NCI-H82 treated with DMSO at 0.1 percent for 48 hours (cell line): Measurements from ENCODE around the gene USP46.
A peak's percentile ranks its signal among the peaks of the same experiment; 100 is the strongest.

ENCODE experiments used
- DNase-seq: peaks from one replicate; lab custom pipeline; 2025; ENCODE audit not compliant: unreplicated experiment; lab: John Stamatoyannopoulos, UW

The USP46 gene

DNA sequence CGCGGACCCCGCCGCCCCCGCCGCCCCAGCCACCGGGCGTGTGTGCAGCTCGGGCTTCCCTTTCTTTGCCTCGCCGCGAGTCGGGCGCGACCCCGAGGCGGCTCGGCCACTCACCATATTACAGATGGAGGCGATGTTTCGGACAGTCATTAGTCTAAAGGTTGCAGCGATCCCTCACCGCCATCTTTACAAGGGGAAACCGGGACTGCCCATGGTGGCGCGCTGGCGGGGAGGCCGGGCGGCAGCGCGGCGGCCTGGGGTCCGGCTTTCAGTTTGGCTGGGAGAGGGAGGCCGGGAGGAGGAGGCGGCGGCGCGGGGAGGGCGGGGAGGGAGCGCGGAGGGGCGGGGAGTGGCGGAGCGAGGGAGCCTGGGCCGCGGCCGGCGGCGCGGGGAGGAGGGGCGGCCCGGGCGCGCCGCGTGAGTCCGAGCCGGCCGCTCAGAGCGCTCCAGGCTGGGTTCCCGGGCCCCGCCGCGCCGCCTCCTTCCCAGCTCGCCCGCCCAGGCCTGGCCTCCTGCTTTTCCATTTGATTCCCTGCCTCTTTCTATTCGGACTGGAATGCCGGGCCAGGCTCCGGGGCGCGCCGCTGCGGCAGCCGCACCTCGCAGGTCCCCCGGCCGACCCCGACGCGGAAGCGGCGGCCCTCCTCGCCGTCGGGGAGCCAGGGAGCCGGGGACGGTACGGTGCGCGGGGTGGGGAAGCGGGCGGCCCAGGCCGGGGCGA, at the start of gene USP46:
TSS of gene USP46 (minus strand) at position 301 of the 721 bp plus-strand sequence. CDS start at position 150, 151 bp downstream.
- DNase-seq = no peak

- DNase-seq = no peak
These were observed 45.6 kb upstream of the USP46 start for GRCh38 chr4:52704661-52705060.

DNA sequence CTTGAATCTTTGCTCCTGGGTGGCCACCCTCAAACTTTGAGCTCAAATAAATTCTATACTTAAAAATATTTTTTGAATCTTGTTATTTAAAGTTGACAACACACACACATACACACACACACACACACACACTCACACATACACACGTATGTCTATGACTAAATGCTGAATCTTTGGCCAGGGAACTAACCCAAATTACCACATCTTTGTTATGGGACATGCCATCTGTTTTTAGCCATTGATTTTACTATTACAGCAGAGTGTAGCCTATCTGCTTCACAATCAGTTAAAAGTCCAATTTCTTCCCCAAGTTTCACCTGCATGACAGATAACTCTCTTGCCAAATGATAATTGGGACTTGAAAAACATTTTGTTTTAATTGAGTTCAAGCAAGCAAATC, 45.0 kb upstream of the USP46 start:
- DNase-seq = no peak

- DNase-seq = no peak
These were observed 42.1 kb upstream of the USP46 start for GRCh38 chr4:52701207-52701606.

GRCh38 chr4:52694936-52695335, 35.8 kb upstream of the USP46 start:
- no peak for DNase-seq

DNA sequence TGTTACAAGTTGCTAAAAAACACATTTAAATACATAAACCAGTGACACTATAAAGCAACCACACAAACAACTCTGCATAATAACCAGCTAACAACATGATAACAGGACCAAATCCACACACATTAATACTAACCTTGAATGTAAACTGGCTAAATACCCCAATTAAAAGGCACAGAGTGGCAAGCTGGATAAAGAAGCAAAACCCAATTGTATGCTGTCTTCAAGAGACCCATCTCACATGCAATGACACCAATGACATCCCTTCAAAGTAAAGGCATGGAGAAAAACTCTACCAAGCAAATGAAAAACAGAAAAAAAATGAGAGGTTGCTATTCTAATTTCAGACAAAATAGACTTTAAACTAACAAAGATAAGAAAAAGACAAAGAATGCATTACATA, 34.4 kb upstream of the USP46 start:
- DNase-seq = no peak

DNA sequence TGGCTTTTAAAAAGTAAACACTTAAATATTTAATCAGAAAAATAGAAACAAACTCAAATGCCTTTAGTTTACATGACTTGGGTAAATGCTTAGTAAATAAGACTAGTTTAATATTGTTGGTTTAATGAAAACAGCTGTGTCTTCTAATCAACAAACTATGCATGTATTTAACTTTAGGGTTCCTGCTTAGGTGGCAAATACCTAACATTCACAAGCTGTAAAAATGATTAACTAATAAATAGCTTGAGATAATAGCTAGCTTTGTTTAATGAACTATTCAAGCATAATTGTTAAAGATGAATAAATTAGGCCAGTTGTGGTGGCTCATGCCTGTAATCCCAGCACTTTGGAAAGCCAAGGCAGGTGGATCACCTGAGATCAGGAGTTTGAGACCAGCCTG, 30.0 kb upstream of the USP46 start:
- no peak for DNase-seq

DNA sequence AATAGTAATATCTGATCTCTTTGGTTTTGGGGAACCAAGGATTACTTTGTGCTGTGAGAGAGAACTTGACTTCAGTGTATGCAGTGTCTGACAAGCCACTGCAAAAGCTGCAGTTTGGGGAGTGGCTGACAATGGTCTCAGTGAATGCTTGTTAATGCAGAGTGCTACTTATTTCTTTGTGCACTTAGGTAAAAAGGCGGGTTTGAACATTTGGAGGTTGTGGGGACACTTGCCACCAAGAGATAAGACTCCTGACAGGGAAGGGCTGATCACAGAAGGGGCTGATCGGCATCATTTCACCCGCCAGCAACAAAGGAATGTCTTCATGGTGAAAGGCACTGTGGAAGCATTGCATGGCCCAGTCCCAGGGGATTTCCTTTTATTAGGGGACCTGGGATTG, 28.6 kb upstream of the USP46 start:
- no peak for DNase-seq

- DNase-seq = no peak
These were observed 26.2 kb upstream of the USP46 start for GRCh38 chr4:52685316-52685715.

GRCh38 chr4:52684896-52685295, 25.8 kb upstream of the USP46 start:
- DNase-seq = no peak

GRCh38 chr4:52680381-52680780, 21.3 kb upstream of the USP46 start:
- DNase-seq = no peak

DNA sequence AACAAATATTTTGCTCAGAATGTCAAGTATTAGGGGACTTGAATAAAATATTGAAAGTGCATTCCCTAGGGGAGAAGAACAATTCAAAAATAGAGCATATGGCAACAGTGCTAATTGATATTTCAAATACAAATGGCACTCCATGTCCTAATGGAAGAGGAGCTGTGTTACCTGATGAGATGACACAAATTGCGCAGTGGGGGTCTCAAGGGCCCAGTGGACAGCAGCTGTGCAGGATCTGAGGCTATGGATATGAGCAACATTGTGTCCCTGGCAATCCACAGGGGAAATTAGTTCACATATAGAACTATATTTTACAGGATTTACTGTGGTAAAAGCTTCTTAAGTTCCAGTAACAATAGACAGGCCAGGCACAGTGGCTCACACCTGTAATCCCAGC, 17.4 kb upstream of the USP46 start:
- no peak for DNase-seq

DNA sequence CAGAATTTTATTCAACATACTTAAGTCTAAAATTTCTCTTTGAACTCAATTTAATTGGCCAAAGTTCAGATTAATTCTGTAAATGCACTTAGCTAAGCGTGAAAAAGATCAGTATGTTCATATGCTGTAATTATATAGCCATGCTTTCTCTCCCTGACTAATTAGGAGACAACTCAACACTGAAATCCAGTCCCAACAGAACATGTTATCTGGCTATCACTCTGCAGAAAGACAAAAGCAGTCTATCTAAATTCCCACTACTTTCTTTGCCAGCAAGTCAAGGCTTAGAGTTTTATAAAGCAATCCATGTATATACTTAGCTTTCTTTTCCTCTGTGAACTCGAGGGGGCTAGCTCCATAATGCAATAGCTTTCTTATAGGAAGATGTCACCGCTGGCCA, 16.0 kb upstream of the USP46 start:
- DNase-seq = no peak

- DNase-seq = no peak
These were observed 11.6 kb upstream of the USP46 start for GRCh38 chr4:52670739-52671138.

DNA sequence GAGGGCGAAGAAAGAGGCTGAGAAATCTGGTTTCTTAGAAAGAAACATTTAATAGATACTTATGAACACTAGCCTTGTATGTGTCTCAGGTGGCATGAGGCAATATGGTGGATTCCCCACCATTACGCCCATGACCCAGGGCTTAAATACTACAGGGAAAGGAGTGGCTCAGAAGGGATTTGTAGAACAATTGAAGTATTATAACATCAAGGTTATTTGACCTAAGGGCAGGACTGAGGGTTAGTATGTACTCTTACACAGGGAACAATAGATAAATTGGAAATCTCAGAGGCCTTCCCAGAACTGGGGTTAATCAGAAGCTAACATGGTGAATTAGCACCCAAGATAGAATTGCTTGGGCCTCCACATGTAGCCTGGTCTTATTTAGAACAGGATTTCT, 11.0 kb upstream of the USP46 start:
- DNase-seq = no peak

GRCh38 chr4:52665592-52665991, 6.5 kb upstream of the USP46 start:
- no peak for DNase-seq

DNA sequence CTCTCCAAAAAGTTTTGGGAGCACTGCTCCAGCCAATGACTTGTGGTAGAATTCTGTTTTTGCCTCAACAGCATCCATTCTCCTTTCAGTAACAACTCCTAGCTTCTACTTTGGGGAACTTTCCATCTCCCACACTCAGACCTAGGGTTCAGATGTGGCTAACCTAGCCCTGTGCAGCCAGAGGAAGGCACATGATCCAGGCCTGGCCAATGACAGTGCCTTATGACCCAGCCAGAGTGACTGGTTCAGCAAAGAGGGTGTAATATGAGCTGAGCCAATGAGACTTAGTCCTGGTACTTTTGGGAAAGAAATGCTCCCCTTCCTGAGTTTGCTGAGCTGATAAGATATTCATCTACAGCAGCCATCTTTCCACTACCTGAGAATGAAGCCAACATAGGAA, 5.4 kb upstream of the USP46 start:
- DNase-seq = no peak

- no peak for DNase-seq
These were observed 3.0 kb upstream of the USP46 start for GRCh38 chr4:52661966-52662690.

- DNase-seq = peak; percentile 11
These were observed 1.5 kb upstream of the USP46 start for GRCh38 chr4:52660643-52661042.

- no peak for DNase-seq
These were observed 691 bp upstream of the USP46 start for GRCh38 chr4:52659722-52660261.

DNA sequence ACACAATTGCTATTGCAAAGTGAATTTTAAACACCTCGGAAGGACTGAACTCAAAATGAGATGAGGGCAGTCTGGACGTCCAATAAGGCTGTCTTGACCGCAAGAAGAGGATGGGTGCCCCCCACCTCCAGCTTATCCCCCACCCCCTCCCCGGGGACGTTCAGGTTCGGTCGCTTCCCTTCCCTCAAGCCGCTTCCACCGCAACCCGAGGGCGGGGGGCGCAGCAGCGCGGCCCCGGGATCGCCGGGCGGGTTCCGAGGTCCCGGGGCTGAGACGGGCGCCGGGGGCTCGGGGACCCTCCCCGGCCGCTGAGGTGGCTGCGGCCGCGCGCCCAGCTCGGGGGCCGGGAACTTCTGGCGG, 480 bp downstream of the USP46 start:
- DNase-seq = no peak
